Stromal cell of bone marrow (primary cell): Measurements from ENCODE around the gene STEAP3.

Experiments
- DNase-seq: peaks from one replicate; pipeline ENCODE4 v3.0.0-alpha.2; 2012; ENCODE audit warnings: low read depth

STEAP3 gene, protein sequence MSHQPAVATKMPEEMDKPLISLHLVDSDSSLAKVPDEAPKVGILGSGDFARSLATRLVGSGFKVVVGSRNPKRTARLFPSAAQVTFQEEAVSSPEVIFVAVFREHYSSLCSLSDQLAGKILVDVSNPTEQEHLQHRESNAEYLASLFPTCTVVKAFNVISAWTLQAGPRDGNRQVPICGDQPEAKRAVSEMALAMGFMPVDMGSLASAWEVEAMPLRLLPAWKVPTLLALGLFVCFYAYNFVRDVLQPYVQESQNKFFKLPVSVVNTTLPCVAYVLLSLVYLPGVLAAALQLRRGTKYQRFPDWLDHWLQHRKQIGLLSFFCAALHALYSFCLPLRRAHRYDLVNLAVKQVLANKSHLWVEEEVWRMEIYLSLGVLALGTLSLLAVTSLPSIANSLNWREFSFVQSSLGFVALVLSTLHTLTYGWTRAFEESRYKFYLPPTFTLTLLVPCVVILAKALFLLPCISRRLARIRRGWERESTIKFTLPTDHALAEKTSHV

DNA sequence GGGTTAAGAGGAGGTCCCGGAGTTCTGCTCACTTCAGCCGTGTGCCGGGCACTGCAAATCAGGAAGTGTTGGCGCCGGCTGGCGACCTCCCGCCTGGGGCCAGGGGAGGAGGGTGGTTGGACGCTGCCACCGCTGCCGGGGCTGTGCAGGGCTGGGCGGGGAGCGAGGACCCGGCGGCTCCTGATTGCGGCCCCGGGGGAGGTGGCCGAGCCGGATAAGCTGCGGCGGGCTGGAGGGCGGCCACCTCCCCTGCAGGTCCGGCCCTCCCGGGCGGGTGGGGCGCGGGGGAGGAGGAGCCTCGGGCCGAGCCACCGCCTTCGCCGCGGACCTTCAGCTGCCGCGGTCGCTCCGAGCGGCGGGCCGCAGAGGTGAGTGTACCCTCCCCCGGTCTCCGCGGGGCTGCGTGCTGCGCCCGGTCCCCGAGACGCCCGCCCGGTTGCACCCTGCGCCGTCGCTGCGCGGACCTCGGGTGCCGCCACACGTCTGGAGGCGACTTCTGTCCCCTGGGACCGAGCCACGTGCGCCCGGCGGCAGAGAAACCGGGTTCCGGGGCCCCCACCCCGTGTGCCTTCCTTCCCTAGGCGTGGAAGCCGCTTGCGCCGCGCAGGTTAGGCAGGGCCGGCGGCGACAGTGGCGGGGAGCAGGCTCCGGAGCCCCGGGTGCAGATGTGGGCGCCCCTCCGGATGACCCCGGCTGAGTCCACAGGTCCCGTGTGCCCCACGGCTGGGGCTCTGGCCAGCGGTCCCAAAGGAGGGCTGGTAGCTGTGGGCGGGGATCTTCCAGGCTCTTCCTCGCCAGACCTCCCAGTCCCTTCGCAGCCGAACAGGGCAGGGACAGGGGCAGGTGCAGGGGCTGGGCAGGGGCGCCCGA, at the start of gene STEAP3:
Gene STEAP3 (plus strand): TSS at position 314 of the 870 bp plus-strand sequence. CDS start 7,179 bp downstream, outside the sequence.
- DNase-seq, result peak; percentile 14

DNA sequence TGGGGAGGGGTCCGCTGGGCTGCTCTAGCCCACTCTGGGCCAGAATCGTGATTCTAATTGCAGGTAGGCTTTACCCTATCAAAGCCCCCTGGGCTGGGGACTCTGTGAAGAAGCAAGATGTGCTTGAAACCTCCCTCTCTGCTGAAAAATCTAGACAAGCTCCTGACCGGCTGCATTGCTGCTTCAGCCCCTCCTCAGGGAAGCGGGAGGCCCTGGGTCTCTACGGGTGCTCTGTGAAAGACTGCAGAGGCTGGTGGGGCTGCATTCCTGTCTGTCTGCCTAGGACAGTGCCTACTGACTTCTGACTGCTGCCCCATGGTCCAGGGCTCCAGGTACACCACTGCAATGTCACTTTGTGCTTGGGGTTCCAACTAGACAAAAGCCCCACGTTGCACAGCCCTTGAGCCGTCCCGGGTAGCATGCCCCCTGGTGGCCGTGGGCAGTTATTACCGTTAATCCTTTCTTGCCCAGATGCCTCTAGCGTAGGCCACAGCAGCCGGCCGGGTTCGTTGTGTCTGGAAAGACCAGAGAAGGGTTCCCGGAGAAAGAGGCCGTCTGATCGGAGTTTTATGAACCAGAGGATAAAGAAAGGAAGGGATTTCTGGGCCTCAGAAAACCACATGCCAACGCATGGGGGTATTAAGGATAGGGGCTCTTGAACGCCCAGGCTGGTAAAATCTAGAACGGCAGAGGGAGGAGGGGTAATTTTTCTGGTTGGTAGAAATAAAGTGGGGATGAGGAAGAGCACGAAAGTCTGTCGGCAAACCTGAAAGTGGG, 49.2 kb upstream of the STEAP3 start:
- DNase-seq, result no peak

GRCh38 chr2:119174993-119175347, 48.7 kb upstream of the STEAP3 start:
- no peak for DNase-seq

DNA sequence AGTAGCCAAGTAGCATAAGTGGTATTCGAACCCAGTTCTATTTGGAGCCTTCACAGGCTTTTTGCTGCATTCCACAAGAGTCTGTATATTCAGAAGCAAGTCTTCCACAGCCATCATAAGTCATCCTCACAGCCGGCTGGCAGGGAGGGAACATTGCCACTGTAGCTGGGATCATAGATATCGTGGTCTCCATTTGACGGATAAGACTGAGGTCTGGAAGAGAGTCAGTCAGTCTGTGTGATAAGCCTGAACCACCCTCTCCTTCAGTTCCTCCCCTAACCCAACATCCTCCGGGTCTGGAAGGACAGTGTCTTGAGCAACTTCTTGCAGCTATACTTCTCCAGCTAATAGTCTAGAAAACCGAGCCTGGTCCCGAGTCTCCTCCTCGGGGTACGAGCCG, 48.1 kb upstream of the STEAP3 start:
- DNase-seq, result no peak

DNA sequence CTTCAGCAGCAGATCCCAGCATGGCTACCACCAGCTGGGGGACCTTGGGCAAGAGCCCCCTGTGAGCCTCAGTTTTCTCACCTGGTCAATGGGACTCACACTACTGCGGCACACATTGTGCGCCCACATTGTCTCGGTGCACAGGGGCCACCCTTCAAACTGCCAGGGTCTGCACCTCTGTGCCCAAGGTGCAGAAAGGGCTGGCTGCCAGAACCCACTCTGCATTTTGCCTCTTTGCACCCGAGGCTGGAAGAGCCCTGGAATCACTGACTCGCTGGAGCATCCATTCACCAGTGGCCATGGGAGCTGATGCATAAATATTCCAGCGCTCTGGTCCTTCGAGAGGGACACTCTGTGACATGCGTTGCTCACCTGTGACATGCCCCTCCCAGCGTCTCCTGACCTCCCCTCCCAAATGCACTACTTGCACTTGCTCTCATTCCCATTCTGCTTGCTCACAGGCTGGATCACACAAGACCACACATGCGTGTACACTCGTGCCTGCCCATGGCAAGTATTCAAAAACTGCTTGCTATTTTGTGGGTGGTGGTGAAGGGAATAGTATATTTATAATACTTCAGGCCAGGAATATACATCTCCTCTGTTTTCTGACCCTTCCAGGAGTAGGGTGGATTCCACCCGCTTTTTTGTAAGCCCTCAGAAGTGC, 46.3 kb upstream of the STEAP3 start:
- no peak for DNase-seq

DNA sequence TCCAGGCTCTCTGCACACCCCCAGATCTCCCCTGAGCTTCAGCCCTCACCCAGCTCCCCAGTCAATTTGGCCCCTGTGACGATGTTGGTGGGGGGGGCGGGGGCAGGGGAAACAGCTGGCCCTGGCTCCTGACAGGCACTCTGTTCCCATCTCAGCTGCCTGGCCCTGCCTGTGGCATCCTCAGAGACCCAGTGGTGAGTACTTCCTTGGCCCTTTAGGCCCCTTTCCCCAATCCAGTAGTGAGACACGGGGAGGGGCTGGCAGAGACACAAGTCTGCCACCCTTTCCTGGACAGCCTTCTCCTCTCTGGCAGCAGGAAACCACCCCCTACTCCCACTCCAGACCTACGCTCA, 45.8 kb upstream of the STEAP3 start:
- no peak for DNase-seq

GRCh38 chr2:119178776-119179175, 44.9 kb upstream of the STEAP3 start:
- DNase-seq, result no peak

- no peak for DNase-seq
Measured at GRCh38 chr2:119179202-119179601, 44.4 kb upstream of the STEAP3 start.

- DNase-seq, result no peak
Measured at GRCh38 chr2:119179991-119180390, 43.6 kb upstream of the STEAP3 start.

DNA sequence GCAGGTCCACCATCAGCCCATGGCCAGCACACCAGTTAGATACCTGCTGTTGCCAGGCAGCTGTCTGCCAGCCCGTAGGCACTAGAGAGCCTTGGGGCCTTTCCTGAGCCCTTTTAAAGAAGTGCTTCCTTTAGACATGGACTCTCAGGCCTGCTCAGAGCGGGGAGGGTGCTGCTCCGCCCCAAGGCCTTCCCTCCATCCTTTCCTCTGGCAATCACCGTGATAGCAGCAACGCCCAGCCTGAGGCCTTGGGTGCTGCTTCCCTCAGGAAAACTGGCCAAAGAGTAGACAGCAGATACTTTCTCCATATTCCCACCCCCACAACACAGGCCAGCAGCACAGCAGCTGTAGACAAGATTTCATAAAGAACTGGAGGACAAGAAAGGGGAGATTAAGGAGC, 42.7 kb upstream of the STEAP3 start:
- DNase-seq, result no peak

GRCh38 chr2:119181391-119181790, 42.2 kb upstream of the STEAP3 start:
- no peak for DNase-seq

- DNase-seq, result no peak
Measured at GRCh38 chr2:119181791-119182445, 41.7 kb upstream of the STEAP3 start.

- no peak for DNase-seq
Measured at GRCh38 chr2:119184512-119184911, 39.1 kb upstream of the STEAP3 start.

GRCh38 chr2:119190321-119191111, 33.1 kb upstream of the STEAP3 start:
- DNase-seq, result no peak

DNA sequence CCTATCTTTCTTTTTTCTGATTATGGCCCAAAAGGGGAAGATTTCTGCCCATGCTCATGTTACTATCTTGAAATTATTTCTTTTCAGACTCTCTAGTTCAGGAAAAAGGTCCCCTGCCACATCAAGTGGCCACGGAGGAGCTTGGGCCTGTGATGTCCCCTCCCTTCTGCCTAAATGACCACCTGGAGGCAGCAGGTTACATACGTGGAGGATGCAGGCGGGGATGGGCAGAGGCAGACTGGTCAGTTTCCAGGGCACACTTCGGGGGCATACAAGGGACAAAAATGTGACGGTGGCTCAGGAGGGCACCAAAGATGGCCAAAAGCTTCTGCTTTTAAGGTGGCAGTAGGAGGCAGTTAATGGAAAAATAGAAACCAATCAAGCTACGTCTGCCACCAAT, 30.7 kb upstream of the STEAP3 start:
- no peak for DNase-seq

DNA sequence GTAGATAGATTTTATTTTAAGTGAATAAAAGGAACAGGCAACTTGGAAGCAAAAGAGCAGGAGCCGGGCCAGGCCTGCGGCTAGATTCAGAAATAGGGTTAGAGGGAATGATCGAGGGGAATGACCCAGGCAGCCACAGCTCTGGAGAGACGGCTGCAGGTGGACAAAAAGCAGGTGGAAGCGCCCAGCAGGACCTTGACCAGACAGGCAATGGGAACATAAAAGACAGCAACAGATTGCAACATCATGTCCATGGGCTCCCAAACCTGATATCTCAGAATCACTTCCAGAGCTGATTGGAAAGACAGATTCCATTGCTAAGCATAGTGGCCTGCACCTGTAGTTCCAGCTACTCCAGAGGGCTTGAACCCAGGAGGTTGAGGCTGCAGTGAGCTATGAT, 28.6 kb upstream of the STEAP3 start:
- DNase-seq, result no peak

GRCh38 chr2:119195887-119196286, 27.7 kb upstream of the STEAP3 start:
- DNase-seq, result no peak

- DNase-seq, result peak; percentile 27
Measured at GRCh38 chr2:119196301-119197125, 27.1 kb upstream of the STEAP3 start.

- no peak for DNase-seq
Measured at GRCh38 chr2:119197126-119197405, 26.6 kb upstream of the STEAP3 start.
